IMR-90 (cell line): ENCODE data around the gene FGB. TPM values are rescaled to one million over a fixed set of nuclear protein-coding genes. Genes with fewer than 3 reads are reported as not detected.

ENCODE experiments used
- ATAC-seq: fragments of 200-7000 bp; cut with Tn5 transposase; 2 replicates; pipeline ENCODE4 v1.9.1; 2020; ENCODE audit warnings: low read depth, mild to moderate bottlenecking, moderate library complexity
- BruUV-seq: library from RNA; stranded (reverse); fragments of 400-500 nt; replicated peaks from 2 replicates; lab custom pipeline; 2021; lab: Mats Ljungman, UMichigan
- CTCF ChIA-PET: fragments of 300-600 bp; formaldehyde crosslinking; extraction: SDS; loops from one replicate; lab custom pipeline; 2021; ENCODE audit warnings: antibody characterized with exemption; lab: Yijun Ruan, JAX
- POLR2A ChIA-PET: fragments of 300-600 bp; sonication (Branson Sonifier 250); formaldehyde crosslinking; loops from one replicate; lab custom pipeline; 2022; ENCODE audit warnings: antibody characterized with exemption; ENCODE audit not compliant: unreplicated experiment; lab: Charles Lee
- DNase-seq: peaks from one replicate; pipeline ENCODE4 v3.0.0; 2013
- H2AFZ ChIP-seq: replicated peaks from 2 replicates; pipeline ENCODE3; 2013; ENCODE audit warnings: low read length, mild to moderate bottlenecking; ENCODE audit not compliant: poor library complexity
- H2AK5ac ChIP-seq: 2 replicates; pipeline ENCODE4 v1.6.1; 2013; ENCODE audit warnings: low read depth, low read length, inconsistent platforms
- H2AK9ac ChIP-seq: replicated peaks from 2 replicates; pipeline ENCODE3; 2013; ENCODE audit warnings: mild to moderate bottlenecking, low read depth, low read length, moderate library complexity; ENCODE audit not compliant: poor library complexity
- H2BK120ac ChIP-seq: 2 replicates; pipeline ENCODE4 v1.6.1; 2013; ENCODE audit warnings: low read depth, low read length, inconsistent platforms
- H2BK15ac ChIP-seq: 3 replicates; pipeline ENCODE4 v1.6.1; 2013; ENCODE audit warnings: low read depth, low read length, inconsistent platforms
- H2BK20ac ChIP-seq: 2 replicates; pipeline ENCODE4 v1.6.1; 2013; ENCODE audit warnings: low read depth, mild to moderate bottlenecking, inconsistent platforms, low read length, moderate library complexity
- H2BK5ac ChIP-seq: 2 replicates; pipeline ENCODE4 v1.6.1; 2013; ENCODE audit warnings: mild to moderate bottlenecking, low read depth, low read length, inconsistent platforms; ENCODE audit not compliant: poor library complexity, severe bottlenecking
- H3K14ac ChIP-seq: replicated peaks from 2 replicates; pipeline ENCODE4 v1.6.1; 2013; ENCODE audit warnings: low read depth, low read length, inconsistent platforms
- H3K18ac ChIP-seq: 2 replicates; pipeline ENCODE4 v1.6.1; 2013; ENCODE audit warnings: low read depth, low read length, control low read depth
- H3K23ac ChIP-seq: 2 replicates; pipeline ENCODE4 v1.6.1; 2013; ENCODE audit warnings: low read depth, low read length, inconsistent platforms
- H3K27ac ChIP-seq: 2 replicates; pipeline ENCODE4 v1.5.1; 2013; ENCODE audit warnings: mild to moderate bottlenecking, control low read depth, low read length; ENCODE audit not compliant: insufficient read depth
- H3K27me3 ChIP-seq: 2 replicates; pipeline ENCODE4 v1.6.1; 2013; ENCODE audit warnings: low read length; ENCODE audit not compliant: control insufficient read depth, insufficient read depth
- H3K36me3 ChIP-seq: 2 replicates; pipeline ENCODE4 v1.6.1; 2013; ENCODE audit warnings: low read length, mixed read lengths; ENCODE audit not compliant: control insufficient read depth, insufficient read depth
- H3K4ac ChIP-seq: 2 replicates; pipeline ENCODE4 v1.6.1; 2013; ENCODE audit warnings: low read depth, low read length, inconsistent platforms
- H3K4me1 ChIP-seq: 2 replicates; pipeline ENCODE4 v1.6.1; 2013; ENCODE audit warnings: low read length, mixed read lengths; ENCODE audit not compliant: control insufficient read depth, insufficient read depth
- H3K4me2 ChIP-seq: 2 replicates; pipeline ENCODE4 v1.6.1; 2013; ENCODE audit warnings: low read depth, mild to moderate bottlenecking, control low read depth, low read length, moderate library complexity
- H3K4me3 ChIP-seq: 2 replicates; pipeline ENCODE4 v1.5.1; 2013; ENCODE audit warnings: low read depth, mild to moderate bottlenecking, control low read depth, low read length, moderate library complexity; ENCODE audit not compliant: insufficient read depth
- H3K56ac ChIP-seq: 2 replicates; pipeline ENCODE4 v1.6.1; 2013; ENCODE audit warnings: low read length, inconsistent platforms; ENCODE audit not compliant: insufficient read depth; ENCODE audit errors: extremely low read depth
- H3K79me1 ChIP-seq, 2 experiments: 2 replicates each; pipeline ENCODE4 v1.6.1; 2013; ENCODE audit warnings: low read length in 2 of 2, inconsistent platforms in 1 of 2, low read depth in 1 of 2
- H3K9ac ChIP-seq: 2 replicates; pipeline ENCODE4 v1.6.1; 2013; ENCODE audit warnings: low read depth, low read length, control low read depth
- H3K9me1 ChIP-seq: 2 replicates; pipeline ENCODE4 v1.6.1; 2013; ENCODE audit warnings: low read length, inconsistent platforms; ENCODE audit not compliant: insufficient read depth
- H3K9me3 ChIP-seq: 2 replicates; pipeline ENCODE4 v1.6.1; 2013; ENCODE audit warnings: low read length; ENCODE audit not compliant: control insufficient read depth, insufficient read depth
- H4K20me1 ChIP-seq: 2 replicates; pipeline ENCODE4 v1.6.1; 2013; ENCODE audit warnings: low read length, inconsistent platforms; ENCODE audit not compliant: insufficient read depth
- H4K5ac ChIP-seq: 2 replicates; pipeline ENCODE4 v1.6.1; 2013; ENCODE audit warnings: mild to moderate bottlenecking, low read depth, low read length, control low read depth
- H4K8ac ChIP-seq, 2 experiments: 2 replicates each; pipeline ENCODE4 v1.6.1; 2013; ENCODE audit warnings: low read depth in 2 of 2, low read length in 2 of 2, control low read depth in 1 of 2, inconsistent platforms in 1 of 2
- H4K91ac ChIP-seq: 2 replicates; pipeline ENCODE4 v1.6.1; 2013; ENCODE audit warnings: low read depth, low read length, inconsistent platforms; ENCODE audit not compliant: insufficient read depth
- BHLHE40 ChIP-seq: fragments of 150-350 bp; IDR thresholded peaks from 2 replicates; pipeline ENCODE4 v1.6.1; 2016; ENCODE audit warnings: mild to moderate bottlenecking, low read depth, low read length
- CEBPB ChIP-seq: IDR thresholded peaks from 2 replicates; pipeline ENCODE4 v1.6.1; 2012; ENCODE audit warnings: low read depth, low read length, improper control_type of control experiment
- FOS ChIP-seq: fragments of 150-350 bp; IDR thresholded peaks from 2 replicates; pipeline ENCODE4 v1.6.1; 2016; ENCODE audit warnings: low read depth, low read length
- MAZ ChIP-seq: IDR thresholded peaks from 2 replicates; pipeline ENCODE4 v1.6.1; 2012; ENCODE audit warnings: low read depth, mild to moderate bottlenecking, low read length, improper control_type of control experiment, moderate library complexity, borderline replicate concordance
- MXI1 ChIP-seq: IDR thresholded peaks from 2 replicates; pipeline ENCODE4 v1.6.1; 2012; ENCODE audit warnings: low read depth, mild to moderate bottlenecking, low read length, moderate library complexity, borderline replicate concordance
- NFE2L2 ChIP-seq: fragments of 150-350 bp; IDR thresholded peaks from 2 replicates; pipeline ENCODE4 v1.6.1; 2016; ENCODE audit warnings: low read depth, mild to moderate bottlenecking, low read length
- RCOR1 ChIP-seq: IDR thresholded peaks from 2 replicates; pipeline ENCODE4 v1.6.1; 2012; ENCODE audit warnings: mild to moderate bottlenecking, low read length, improper control_type of control experiment; ENCODE audit not compliant: insufficient replicate concordance
- SMC3 ChIP-seq: fragments of 150-350 bp; IDR thresholded peaks from 2 replicates; pipeline ENCODE4 v1.6.1; 2016; ENCODE audit warnings: low read depth, mild to moderate bottlenecking, antibody characterized with exemption, low read length, moderate library complexity
- WGBS, 2 experiments: methylation state at CpG; one replicate each; pipeline versions ENCODE4 v1.1.5 to v1.1.7; 2013; ENCODE audit warnings: missing lambda C conversion rate in 2 of 2; ENCODE audit not compliant: insufficient read length in 1 of 2; ENCODE audit errors: extremely low coverage in 2 of 2; 5-methylcytosine and 5-hydroxymethylcytosine counted together
- dilution Hi-C: fragments of 300-500 bp; cut with HindIII; formaldehyde crosslinking; loops from one replicate; pipeline ENCODE4 v1.14.3; 2018; ENCODE audit warnings: low sequenced_read_pairs; ENCODE audit not compliant: unreplicated experiment
- in situ Hi-C: fragments of 300-500 bp; cut with MboI; formaldehyde crosslinking; loops from 3 replicates; pipeline ENCODE4 v1.14.3; 2019; ENCODE audit warnings: low sequenced_read_pairs, inconsistent platforms, mixed read lengths
- intact Hi-C: fragments of 100-400 bp; cut with micrococcal nuclease; formaldehyde crosslinking; loops from 2 replicates; pipeline ENCODE4 v1.10.0; 2022
- polyA plus RNA-seq, 3 experiments: library from polyadenylated mRNA; depleted of rRNA; stranded (reverse); fragments of >200 nt; gene quantifications; 2 replicates each; pipeline ENCODE4 v1.2.3, GENCODE V29; 2012; ENCODE audit warnings: low replicate concordance in 1 of 3
- total RNA-seq: library from RNA; depleted of rRNA; stranded (reverse); fragments of >200 nt; gene quantifications from 2 replicates; pipeline ENCODE4 v1.2.3, GENCODE V29; 2012

Gene FGB
- total and polyA plus RNA-seq, 2 of the 4 experiments (the other 2 are of a cell fraction), result not detected

DNA sequence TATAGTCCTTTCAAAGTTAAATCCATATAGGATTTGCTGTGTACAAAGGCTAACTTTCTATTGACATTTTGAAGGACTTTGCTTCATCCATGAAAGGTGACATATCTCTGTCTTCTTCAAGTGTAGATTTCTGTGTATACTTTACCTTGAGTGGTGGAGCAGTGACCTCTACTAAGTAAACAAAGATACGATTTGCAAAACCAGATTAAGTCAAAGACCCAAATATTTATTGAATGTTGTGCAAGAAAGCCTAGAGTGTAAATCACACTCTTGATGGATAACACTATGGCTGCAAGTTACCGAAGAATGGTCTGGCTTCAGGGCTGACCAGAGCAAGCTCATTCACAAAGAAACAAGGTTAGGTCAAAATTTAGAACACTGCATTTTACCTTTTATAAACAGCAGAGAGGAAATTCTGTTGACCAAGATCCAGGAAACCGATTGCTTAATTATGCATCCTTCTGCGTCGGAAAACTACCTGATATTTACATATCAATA lies 55.1 kb downstream of the FGB start:
- no peak for DNase-seq
- no peak overlapping the region for H3K27ac ChIP-seq
- no peak overlapping the region for H4K91ac ChIP-seq
- no peak overlapping the region for H2AK9ac ChIP-seq
- H4K5ac ChIP-seq, result no peak overlapping the region
- no peak overlapping the region for H3K4me2 ChIP-seq
- H3K79me1 ChIP-seq, result no peaks in the 10 kb centered on the region
- H2BK15ac ChIP-seq, result no peak overlapping the region
- no peak for TF ChIP-seq MAZ
- no peak for TF ChIP-seq MXI1
- TF ChIP-seq RCOR1, result no peak
- no peak for TF ChIP-seq FOS
- no peak for TF ChIP-seq NFE2L2
- no peak for TF ChIP-seq SMC3
- no peak for TF ChIP-seq BHLHE40
- TF ChIP-seq CEBPB, result no peak
- H3K9me3 ChIP-seq, result no peaks in the 10 kb centered on the region
- H3K4me1 ChIP-seq, result no peaks in the 10 kb centered on the region
- H2BK20ac ChIP-seq, result no peak overlapping the region
- H3K14ac ChIP-seq, result no peak overlapping the region
- no TSS peak for BruUV-seq
- ChIA-PET POLR2A (no interaction called here), CTCF (interaction anchor here (1.7 to 2.5 kb wide), 4 partner anchors 8 to 65 kb away, joined by 5 to 21 read pairs (median 12); no protein-coding TSS in a partner anchor)
- no peak for ATAC-seq
- no peak overlapping the region for H2BK120ac ChIP-seq
- no peaks in the 10 kb centered on the region for H4K20me1 ChIP-seq
- dilution Hi-C loops (no loop called here), intact Hi-C loops (loop anchor here (1.0 kb wide), 2 partner anchors 59 to 66 kb away; no protein-coding TSS in a partner anchor), in situ Hi-C loops (loop anchor here (5.0 kb wide), 1 partner anchor 66 kb away; the partner anchor contains the start of gene PLRG1)
- H2AK5ac ChIP-seq, result no peak overlapping the region
- H3K9ac ChIP-seq, result no peak overlapping the region
- no peaks in the 10 kb centered on the region for H3K9me1 ChIP-seq
- WGBS, 2 experiments, result no CpG with 5 or more reads among the region's 5 CpGs
- no peak overlapping the region for H3K56ac ChIP-seq
- H3K18ac ChIP-seq, result no peak overlapping the region
- H3K36me3 ChIP-seq, result no peaks in the 10 kb centered on the region
- H3K4ac ChIP-seq, result no peak overlapping the region
- no peak overlapping the region for H2AFZ ChIP-seq
- H2BK5ac ChIP-seq, result no peak overlapping the region
- H4K8ac ChIP-seq, result no peak overlapping the region
- H3K23ac ChIP-seq, result no peak overlapping the region
- H3K27me3 ChIP-seq, result no peaks in the 10 kb centered on the region; the same call in 1 of the 2 replicates
- H3K4me3 ChIP-seq, result no peak overlapping the region
